GM12878 (cell line): ENCODE results near the gene SLC28A1. TPM values are rescaled to one million over a fixed set of nuclear protein-coding genes. Genes with fewer than 3 reads are reported as not detected.

Experiments
- ATAC-seq: fragments of 200-7000 bp; cut with Tn5 transposase; 3 replicates; pipeline ENCODE4 v1.9.1; 2020; ENCODE audit warnings: mild to moderate bottlenecking, moderate library complexity
- BruUV-seq: library from RNA; stranded (reverse); fragments of 400-500 nt; replicated peaks from 2 replicates; lab custom pipeline; 2021; lab: Mats Ljungman, UMichigan
- CTCF ChIA-PET: fragments of 300-600 bp; sonication (Branson Sonifier 250); formaldehyde crosslinking; extraction: SDS; loops from one replicate; lab custom pipeline; 2021; ENCODE audit warnings: inconsistent platforms; lab: Yijun Ruan, JAX
- POLR2A ChIA-PET: fragments of 350-600 bp; formaldehyde crosslinking; extraction: SDS; loops from one replicate; lab custom pipeline; 2021; ENCODE audit warnings: inconsistent platforms; lab: Charles Lee
- RAD21 ChIA-PET: fragments of 300-600 bp; sonication (Branson Sonifier 250); formaldehyde crosslinking; loops from one replicate; lab custom pipeline; 2023; ENCODE audit warnings: antibody characterized with exemption; ENCODE audit not compliant: unreplicated experiment; lab: Charles Lee
- SMC1A ChIA-PET: fragments of 300-600 bp; sonication (Branson Sonifier 250); formaldehyde crosslinking; loops from one replicate; lab custom pipeline; 2023; ENCODE audit not compliant: unreplicated experiment, uncharacterized antibody; lab: Charles Lee
- DNase-seq: peaks from one replicate; pipeline ENCODE4 v3.0.0-alpha.2; 2011; ENCODE audit warnings: low read depth, low spot score
- FAIRE-seq: peaks from 3 replicates; lab custom pipeline; 2011; peaks lifted over from hg19 to GRCh38; lab: Jason Lieb, UNC
- H2AFZ ChIP-seq: 2 replicates; pipeline ENCODE4 v1.6.0; 2011; ENCODE audit warnings: low read depth, low read length, control low read depth; ENCODE audit not compliant: control insufficient read depth
- H3K27ac ChIP-seq: 2 replicates; pipeline ENCODE4 v1.5.1; 2011; ENCODE audit warnings: control low read depth; ENCODE audit not compliant: control insufficient read depth, insufficient read depth
- H3K27me3 ChIP-seq, 2 experiments: replicated peaks in 1 of 2; 2 replicates each; pipeline versions ENCODE4 v1.6.0 to v1.6.1; 2011; ENCODE audit warnings: low read length in 1 of 2; ENCODE audit not compliant: control insufficient read depth in 2 of 2, insufficient read depth in 2 of 2
- H3K36me3 ChIP-seq, 2 experiments: 2 replicates each; pipeline ENCODE4 v1.5.1; 2011; ENCODE audit warnings: low read length in 1 of 2; ENCODE audit not compliant: control insufficient read depth in 2 of 2, insufficient read depth in 2 of 2
- H3K4me1 ChIP-seq: 2 replicates; pipeline ENCODE4 v1.6.1; 2011; ENCODE audit warnings: mild to moderate bottlenecking, low read length, moderate library complexity, mixed read lengths; ENCODE audit not compliant: control insufficient read depth, insufficient read depth
- H3K4me2 ChIP-seq: 2 replicates; pipeline ENCODE4 v1.6.0; 2011; ENCODE audit warnings: control low read depth; ENCODE audit not compliant: control insufficient read depth, insufficient read depth
- H3K4me3 ChIP-seq: fragments of 200-600 bp; sonication (generic); 2 replicates; pipeline ENCODE4 v1.5.1; 2016
- H3K79me2 ChIP-seq: 2 replicates; pipeline ENCODE4 v1.6.0; 2011; ENCODE audit warnings: low read length; ENCODE audit not compliant: control insufficient read depth, insufficient read depth
- H3K9ac ChIP-seq: 2 replicates; pipeline ENCODE4 v1.8.0; 2011; ENCODE audit warnings: low read length, control low read depth, mixed read lengths; ENCODE audit not compliant: control insufficient read depth, insufficient read depth
- H3K9me3 ChIP-seq: replicated peaks from 3 replicates; pipeline ENCODE4 v1.5.1; 2011; ENCODE audit warnings: mild to moderate bottlenecking, low read length; ENCODE audit not compliant: control insufficient read depth, insufficient read depth
- H4K20me1 ChIP-seq: 2 replicates; pipeline ENCODE4 v1.6.0; 2011; ENCODE audit not compliant: control insufficient read depth, insufficient read depth
- RFX5 ChIP-seq: IDR thresholded peaks from 2 replicates; pipeline ENCODE4 v1.6.1; 2011; ENCODE audit warnings: low read depth, low read length, improper control_type of control experiment
- YBX1 ChIP-seq: fragments of 450-650 bp; IDR thresholded peaks from 2 replicates; pipeline ENCODE4 v1.6.1; 2016; ENCODE audit warnings: antibody characterized with exemption
- YY1 ChIP-seq: IDR thresholded peaks from 2 replicates; pipeline ENCODE4 v1.6.1; 2011; ENCODE audit warnings: low read depth, mild to moderate bottlenecking, low read length
- ZNF24 ChIP-seq: fragments of 450-650 bp; IDR thresholded peaks from 2 replicates; pipeline ENCODE4 v1.6.1; 2017; ENCODE audit warnings: antibody characterized with exemption, mild to moderate bottlenecking
- WGBS: methylation state at CpG from one replicate; pipeline ENCODE4 v1.1.6; 2016; ENCODE audit warnings: low lambda C conversion rate; ENCODE audit not compliant: insufficient replicate concordance, insufficient coverage; ENCODE audit errors: missing lambda C conversion rate; 5-methylcytosine and 5-hydroxymethylcytosine counted together
- in situ Hi-C: fragments of 300-500 bp; cut with MboI; formaldehyde crosslinking; loops from 9 replicates; pipeline ENCODE4 v1.14.3; 2018; ENCODE audit warnings: mixed read lengths
- intact Hi-C: fragments of 100-400 bp; cut with micrococcal nuclease; formaldehyde crosslinking; loops from one replicate; pipeline ENCODE4 v1.14.2; 2022; ENCODE audit not compliant: unreplicated experiment
- polyA plus RNA-seq, 11 experiments: library from polyadenylated mRNA; depleted of rRNA in 4 of 11; unstranded in 6 of 11; stranded (reverse) in 5 of 11; fragments of >200 nt; fragmentation: Nextera tagmentation in 4 of 11; fragmentation: Illumina TruSeq in 1 of 11; extraction: Ambion mirVana in 4 of 11; extraction: Trizol in 1 of 11; gene quantifications; 1 replicate in 1 of 11; 2 replicates in 10 of 11; pipeline versions ENCODE4 v1.2.1 to v1.2.3, GENCODE V29; 2011 to 2016; ENCODE audit warnings: inconsistent platforms in 2 of 11, missing spikeins in 2 of 11, low read depth in 1 of 11
- total RNA-seq, 4 experiments: library from RNA; depleted of rRNA in 3 of 4; stranded (reverse); fragments of >200 nt in 3 of 4; fragmentation: Illumina TruSeq in 1 of 4; extraction: Trizol in 1 of 4; gene quantifications; 2 replicates each; pipeline versions ENCODE4 v1.2.1 to v1.2.3, GENCODE V29; 2013 to 2021
- TF ChIP-seq, protein P1 (sequence below): IDR thresholded peaks from 2 replicates; pipeline ENCODE4 v1.6.1; 2011; ENCODE audit warnings: low read depth, mild to moderate bottlenecking, low read length, moderate library complexity, borderline replicate concordance; ENCODE audit errors: extremely low read depth
- TF ChIP-seq, protein P2 (sequence below): fragments of 450-650 bp; IDR thresholded peaks from 2 replicates; pipeline ENCODE4 v1.6.1; 2017; ENCODE audit warnings: mild to moderate bottlenecking, moderate library complexity
- TF ChIP-seq, protein P3 (sequence below), 3 experiments: IDR thresholded peaks in 2 of 3; conservative IDR thresholded peaks in 1 of 3; 2 replicates each; pipeline ENCODE4 v1.5.1; 2011; ENCODE audit warnings: low read depth in 3 of 3, low read length in 3 of 3, mild to moderate bottlenecking in 3 of 3, control low read depth in 2 of 3, moderate library complexity in 2 of 3, inconsistent platforms in 1 of 3, mixed read lengths in 1 of 3; ENCODE audit not compliant: control insufficient read depth in 2 of 3, insufficient read depth in 1 of 3; ENCODE audit errors: extremely low read depth in 1 of 3
- TF ChIP-seq, protein P4 (sequence below): IDR thresholded peaks from 2 replicates; pipeline ENCODE4 v1.6.1; 2011; ENCODE audit warnings: low read depth, low read length, improper control_type of control experiment, borderline replicate concordance

The SLC28A1 gene
- total and polyA plus RNA-seq, 10 of the 15 experiments (the other 5 are each of a cell fraction or from before 2014, with no cell fraction given), result not detected

DNA sequence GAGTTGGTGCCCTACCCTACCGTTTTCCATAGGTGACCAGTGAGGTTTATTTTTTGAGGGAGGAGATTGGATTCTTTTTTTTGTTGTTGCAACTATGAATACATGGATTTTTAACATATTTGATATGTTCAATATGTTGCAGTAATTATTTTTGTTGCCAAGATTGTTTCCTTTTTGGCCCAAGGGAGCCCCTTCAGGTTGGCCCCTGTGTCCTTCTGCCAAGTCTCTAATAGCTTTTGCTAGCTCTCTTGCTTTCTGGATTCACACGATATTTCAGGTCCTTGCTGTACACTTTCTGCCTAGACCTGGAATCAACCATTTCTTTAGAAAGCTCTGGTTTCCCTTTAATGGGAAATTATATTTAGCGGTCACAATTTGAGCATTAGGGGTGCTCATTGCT is 22.7 kb upstream of the SLC28A1 start (continued):
- TF ChIP-seq, protein P1, sequence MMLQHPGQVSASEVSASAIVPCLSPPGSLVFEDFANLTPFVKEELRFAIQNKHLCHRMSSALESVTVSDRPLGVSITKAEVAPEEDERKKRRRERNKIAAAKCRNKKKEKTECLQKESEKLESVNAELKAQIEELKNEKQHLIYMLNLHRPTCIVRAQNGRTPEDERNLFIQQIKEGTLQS, result no peak
- no peak for TF ChIP-seq YY1

DNA sequence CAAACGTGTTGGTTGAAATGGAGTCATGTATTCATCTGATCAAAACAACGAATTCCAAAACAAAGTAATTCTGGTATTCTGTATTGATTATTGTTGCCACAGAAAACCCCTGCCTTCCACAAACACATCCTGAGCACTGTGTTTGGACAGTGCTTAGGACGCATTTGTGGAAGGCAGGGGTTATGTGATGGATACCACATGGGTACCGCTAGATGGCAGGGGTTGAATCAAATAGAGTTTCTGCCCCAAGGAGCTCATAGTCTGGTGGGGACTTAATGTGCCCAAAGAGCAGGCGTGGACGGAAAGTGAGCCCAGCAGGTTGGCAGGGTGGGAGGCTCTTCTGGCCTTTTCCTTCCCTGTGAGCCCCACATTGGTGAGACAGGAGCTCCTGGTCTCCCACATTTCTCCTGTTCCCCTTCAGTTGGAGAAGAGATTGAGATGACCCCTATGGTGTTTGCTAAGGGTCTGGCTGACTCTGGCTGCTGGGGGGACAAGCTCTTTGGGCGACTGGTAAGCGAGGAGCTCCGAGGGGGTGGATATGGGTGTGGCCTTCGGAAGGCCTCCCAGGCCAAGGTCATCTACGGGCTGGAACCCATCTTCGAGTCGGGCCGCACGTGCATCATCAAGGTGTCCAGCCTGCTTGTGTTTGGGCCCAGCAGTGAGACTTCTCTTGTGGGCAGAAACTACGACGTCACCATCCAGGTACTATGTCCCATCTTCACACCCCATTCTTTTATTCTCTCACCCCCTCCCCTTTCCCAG is 22.1 kb upstream of the SLC28A1 start:
- ChIA-PET RAD21 (interaction anchor here (0.7 to 1.7 kb wide), 4 partner anchors 10 to 307 kb away, joined by 3 to 8 read pairs (median 4); no protein-coding TSS in a partner anchor), POLR2A (no interaction called here), CTCF (interaction anchor here (0.8 to 1.1 kb wide), 4 partner anchors 9 to 275 kb away, joined by 3 to 4 read pairs (median 4); no protein-coding TSS in a partner anchor), SMC1A (interaction anchor here (1.1 to 1.2 kb wide), 2 partner anchors 9 to 20 kb away, joined by 3 read pairs; no protein-coding TSS in a partner anchor)
- no peaks in the 10 kb centered on the region for H3K79me2 ChIP-seq
- TF ChIP-seq, protein P2, sequence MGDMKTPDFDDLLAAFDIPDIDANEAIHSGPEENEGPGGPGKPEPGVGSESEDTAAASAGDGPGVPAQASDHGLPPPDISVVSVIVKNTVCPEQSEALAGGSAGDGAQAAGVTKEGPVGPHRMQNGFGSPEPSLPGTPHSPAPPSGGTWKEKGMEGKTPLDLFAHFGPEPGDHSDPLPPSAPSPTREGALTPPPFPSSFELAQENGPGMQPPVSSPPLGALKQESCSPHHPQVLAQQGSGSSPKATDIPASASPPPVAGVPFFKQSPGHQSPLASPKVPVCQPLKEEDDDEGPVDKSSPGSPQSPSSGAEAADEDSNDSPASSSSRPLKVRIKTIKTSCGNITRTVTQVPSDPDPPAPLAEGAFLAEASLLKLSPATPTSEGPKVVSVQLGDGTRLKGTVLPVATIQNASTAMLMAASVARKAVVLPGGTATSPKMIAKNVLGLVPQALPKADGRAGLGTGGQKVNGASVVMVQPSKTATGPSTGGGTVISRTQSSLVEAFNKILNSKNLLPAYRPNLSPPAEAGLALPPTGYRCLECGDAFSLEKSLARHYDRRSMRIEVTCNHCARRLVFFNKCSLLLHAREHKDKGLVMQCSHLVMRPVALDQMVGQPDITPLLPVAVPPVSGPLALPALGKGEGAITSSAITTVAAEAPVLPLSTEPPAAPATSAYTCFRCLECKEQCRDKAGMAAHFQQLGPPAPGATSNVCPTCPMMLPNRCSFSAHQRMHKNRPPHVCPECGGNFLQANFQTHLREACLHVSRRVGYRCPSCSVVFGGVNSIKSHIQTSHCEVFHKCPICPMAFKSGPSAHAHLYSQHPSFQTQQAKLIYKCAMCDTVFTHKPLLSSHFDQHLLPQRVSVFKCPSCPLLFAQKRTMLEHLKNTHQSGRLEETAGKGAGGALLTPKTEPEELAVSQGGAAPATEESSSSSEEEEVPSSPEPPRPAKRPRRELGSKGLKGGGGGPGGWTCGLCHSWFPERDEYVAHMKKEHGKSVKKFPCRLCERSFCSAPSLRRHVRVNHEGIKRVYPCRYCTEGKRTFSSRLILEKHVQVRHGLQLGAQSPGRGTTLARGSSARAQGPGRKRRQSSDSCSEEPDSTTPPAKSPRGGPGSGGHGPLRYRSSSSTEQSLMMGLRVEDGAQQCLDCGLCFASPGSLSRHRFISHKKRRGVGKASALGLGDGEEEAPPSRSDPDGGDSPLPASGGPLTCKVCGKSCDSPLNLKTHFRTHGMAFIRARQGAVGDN, result no peak
- TF ChIP-seq RFX5, result no peak
- TF ChIP-seq, protein P3, sequence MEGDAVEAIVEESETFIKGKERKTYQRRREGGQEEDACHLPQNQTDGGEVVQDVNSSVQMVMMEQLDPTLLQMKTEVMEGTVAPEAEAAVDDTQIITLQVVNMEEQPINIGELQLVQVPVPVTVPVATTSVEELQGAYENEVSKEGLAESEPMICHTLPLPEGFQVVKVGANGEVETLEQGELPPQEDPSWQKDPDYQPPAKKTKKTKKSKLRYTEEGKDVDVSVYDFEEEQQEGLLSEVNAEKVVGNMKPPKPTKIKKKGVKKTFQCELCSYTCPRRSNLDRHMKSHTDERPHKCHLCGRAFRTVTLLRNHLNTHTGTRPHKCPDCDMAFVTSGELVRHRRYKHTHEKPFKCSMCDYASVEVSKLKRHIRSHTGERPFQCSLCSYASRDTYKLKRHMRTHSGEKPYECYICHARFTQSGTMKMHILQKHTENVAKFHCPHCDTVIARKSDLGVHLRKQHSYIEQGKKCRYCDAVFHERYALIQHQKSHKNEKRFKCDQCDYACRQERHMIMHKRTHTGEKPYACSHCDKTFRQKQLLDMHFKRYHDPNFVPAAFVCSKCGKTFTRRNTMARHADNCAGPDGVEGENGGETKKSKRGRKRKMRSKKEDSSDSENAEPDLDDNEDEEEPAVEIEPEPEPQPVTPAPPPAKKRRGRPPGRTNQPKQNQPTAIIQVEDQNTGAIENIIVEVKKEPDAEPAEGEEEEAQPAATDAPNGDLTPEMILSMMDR (IDR thresholded peaks at IDR 0.05 in 2 of 3, conservative IDR thresholded peaks at IDR 0.05 in 1 of 3; ENCODE audit: control insufficient read depth in 2 of 3, extremely low read depth in 1 of 3, insufficient read depth in 1 of 3, low read depth in 3 of 3, low read length in 3 of 3), result peak in 2 of 3 experiments; percentile 16 to 19; a peak in 2 of 6 replicates
- TF ChIP-seq, protein P4, sequence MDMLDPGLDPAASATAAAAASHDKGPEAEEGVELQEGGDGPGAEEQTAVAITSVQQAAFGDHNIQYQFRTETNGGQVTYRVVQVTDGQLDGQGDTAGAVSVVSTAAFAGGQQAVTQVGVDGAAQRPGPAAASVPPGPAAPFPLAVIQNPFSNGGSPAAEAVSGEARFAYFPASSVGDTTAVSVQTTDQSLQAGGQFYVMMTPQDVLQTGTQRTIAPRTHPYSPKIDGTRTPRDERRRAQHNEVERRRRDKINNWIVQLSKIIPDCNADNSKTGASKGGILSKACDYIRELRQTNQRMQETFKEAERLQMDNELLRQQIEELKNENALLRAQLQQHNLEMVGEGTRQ, result no peak
- TF ChIP-seq ZNF24, result no peak
- TF ChIP-seq YBX1, result no peak
- intact Hi-C loops, result no loop called here
- H3K4me3 ChIP-seq, result no peak overlapping the region
- H2AFZ ChIP-seq, result no peak overlapping the region
- no peak for FAIRE-seq
- H3K36me3 ChIP-seq, result no peaks in the 10 kb centered on the region
- 45% methylated on average over 17 of the region's 17 CpGs for WGBS
- H3K4me2 ChIP-seq, result no peak overlapping the region
- no peak overlapping the region for H3K27ac ChIP-seq
- H4K20me1 ChIP-seq, result no peaks in the 10 kb centered on the region
- no TSS peak for BruUV-seq
- no peak overlapping the region for H3K9ac ChIP-seq
- no peaks in the 10 kb centered on the region for H3K9me3 ChIP-seq
- no peak for DNase-seq
- H3K4me1 ChIP-seq, result no peaks in the 10 kb centered on the region
- in situ Hi-C loops, result no loop called here
- H3K27me3 ChIP-seq, result peaks cover 0 to 4% of the 10 kb centered on the region in 2 experiments; a peak in 3 of 4 replicates
- ATAC-seq, result no peak; the same call in 2 of the 3 replicates
